ENCODE data around the gene FAR1.

DNA sequence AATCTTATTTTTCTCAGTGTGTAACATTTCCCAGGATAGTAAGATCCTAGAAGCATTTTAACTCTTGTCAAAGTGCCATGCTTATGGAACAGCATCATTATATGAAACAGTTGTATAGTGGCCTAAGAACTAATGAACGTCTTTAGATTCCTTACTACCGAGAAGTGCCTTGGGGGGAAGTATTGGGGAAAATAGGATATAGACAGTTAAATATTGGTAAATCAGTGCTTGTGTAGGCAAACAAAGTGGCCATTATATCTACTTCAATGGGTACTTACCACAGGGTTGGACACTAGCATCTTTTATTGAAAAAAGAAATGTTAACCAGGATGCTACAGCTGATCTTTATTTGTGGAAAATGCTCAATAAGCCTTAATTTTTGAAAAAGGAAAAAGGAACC is 11.3 kb downstream of the FAR1 start:
- TF ChIP-seq, protein P1, sequence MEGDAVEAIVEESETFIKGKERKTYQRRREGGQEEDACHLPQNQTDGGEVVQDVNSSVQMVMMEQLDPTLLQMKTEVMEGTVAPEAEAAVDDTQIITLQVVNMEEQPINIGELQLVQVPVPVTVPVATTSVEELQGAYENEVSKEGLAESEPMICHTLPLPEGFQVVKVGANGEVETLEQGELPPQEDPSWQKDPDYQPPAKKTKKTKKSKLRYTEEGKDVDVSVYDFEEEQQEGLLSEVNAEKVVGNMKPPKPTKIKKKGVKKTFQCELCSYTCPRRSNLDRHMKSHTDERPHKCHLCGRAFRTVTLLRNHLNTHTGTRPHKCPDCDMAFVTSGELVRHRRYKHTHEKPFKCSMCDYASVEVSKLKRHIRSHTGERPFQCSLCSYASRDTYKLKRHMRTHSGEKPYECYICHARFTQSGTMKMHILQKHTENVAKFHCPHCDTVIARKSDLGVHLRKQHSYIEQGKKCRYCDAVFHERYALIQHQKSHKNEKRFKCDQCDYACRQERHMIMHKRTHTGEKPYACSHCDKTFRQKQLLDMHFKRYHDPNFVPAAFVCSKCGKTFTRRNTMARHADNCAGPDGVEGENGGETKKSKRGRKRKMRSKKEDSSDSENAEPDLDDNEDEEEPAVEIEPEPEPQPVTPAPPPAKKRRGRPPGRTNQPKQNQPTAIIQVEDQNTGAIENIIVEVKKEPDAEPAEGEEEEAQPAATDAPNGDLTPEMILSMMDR (IDR thresholded peaks at IDR 0.05; ENCODE audit: low read length): no peak
- no peak for TF ChIP-seq EZH2 (IDR thresholded peaks at IDR 0.05; ENCODE audit: borderline replicate concordance, low read length)

Data from OCI-LY1 (cell line).